Breast epithelium (tissue), 3 donors: ENCODE data around the gene SNIP1.

ENCODE experiments used
- POLR2A ChIP-seq: fragments of 450-650 bp; IDR thresholded peaks from one replicate; pipeline ENCODE4 v1.6.1; 2016; ENCODE audit warnings: antibody characterized with exemption, mild to moderate bottlenecking, moderate library complexity
- TF ChIP-seq, protein P1 (sequence below), 3 donors: fragments of 450-650 bp; IDR thresholded peaks; one replicate each; pipeline ENCODE4 v1.5.1; 2016 to 2017; ENCODE audit warnings: antibody characterized with exemption in 3 of 3, mild to moderate bottlenecking in 3 of 3, moderate library complexity in 3 of 3

DNA sequence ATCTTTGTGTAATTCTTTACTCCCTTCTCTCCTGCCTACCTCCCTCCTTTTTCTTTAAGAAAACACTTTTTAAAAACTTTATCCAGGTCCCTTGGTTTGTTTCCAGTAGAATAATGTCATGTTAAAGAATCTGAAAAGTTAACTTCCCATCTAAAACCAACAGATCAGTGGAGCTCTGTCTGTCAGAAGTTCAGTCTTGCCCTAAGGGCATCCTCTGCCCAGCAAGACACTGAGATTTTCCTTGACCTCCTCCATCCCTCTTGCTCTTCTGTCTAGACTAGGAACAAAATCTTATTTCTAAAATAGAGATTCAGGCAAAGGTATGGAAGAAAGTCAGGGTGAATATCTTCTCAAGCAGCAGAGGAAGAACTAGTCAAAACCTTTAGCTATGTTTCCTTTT lies 47.3 kb upstream of the SNIP1 start:
- TF ChIP-seq, protein P1, sequence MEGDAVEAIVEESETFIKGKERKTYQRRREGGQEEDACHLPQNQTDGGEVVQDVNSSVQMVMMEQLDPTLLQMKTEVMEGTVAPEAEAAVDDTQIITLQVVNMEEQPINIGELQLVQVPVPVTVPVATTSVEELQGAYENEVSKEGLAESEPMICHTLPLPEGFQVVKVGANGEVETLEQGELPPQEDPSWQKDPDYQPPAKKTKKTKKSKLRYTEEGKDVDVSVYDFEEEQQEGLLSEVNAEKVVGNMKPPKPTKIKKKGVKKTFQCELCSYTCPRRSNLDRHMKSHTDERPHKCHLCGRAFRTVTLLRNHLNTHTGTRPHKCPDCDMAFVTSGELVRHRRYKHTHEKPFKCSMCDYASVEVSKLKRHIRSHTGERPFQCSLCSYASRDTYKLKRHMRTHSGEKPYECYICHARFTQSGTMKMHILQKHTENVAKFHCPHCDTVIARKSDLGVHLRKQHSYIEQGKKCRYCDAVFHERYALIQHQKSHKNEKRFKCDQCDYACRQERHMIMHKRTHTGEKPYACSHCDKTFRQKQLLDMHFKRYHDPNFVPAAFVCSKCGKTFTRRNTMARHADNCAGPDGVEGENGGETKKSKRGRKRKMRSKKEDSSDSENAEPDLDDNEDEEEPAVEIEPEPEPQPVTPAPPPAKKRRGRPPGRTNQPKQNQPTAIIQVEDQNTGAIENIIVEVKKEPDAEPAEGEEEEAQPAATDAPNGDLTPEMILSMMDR (IDR thresholded peaks at IDR 0.05): no peak
- TF ChIP-seq POLR2A: no peak
